GM12873 (cell line): ENCODE results near the gene LPAR3.

ENCODE experiments used
- CTCF ChIP-seq: IDR thresholded peaks from 2 replicates; pipeline ENCODE4 v1.5.1; 2012; ENCODE audit warnings: low read depth, mild to moderate bottlenecking, moderate library complexity, low read length, control low read depth; ENCODE audit not compliant: insufficient read depth; ENCODE audit errors: missing control alignments

Gene LPAR3

GRCh38 chr1:84862810-84863251 is 30.2 kb downstream of the LPAR3 start:
- no peak for TF ChIP-seq CTCF

DNA sequence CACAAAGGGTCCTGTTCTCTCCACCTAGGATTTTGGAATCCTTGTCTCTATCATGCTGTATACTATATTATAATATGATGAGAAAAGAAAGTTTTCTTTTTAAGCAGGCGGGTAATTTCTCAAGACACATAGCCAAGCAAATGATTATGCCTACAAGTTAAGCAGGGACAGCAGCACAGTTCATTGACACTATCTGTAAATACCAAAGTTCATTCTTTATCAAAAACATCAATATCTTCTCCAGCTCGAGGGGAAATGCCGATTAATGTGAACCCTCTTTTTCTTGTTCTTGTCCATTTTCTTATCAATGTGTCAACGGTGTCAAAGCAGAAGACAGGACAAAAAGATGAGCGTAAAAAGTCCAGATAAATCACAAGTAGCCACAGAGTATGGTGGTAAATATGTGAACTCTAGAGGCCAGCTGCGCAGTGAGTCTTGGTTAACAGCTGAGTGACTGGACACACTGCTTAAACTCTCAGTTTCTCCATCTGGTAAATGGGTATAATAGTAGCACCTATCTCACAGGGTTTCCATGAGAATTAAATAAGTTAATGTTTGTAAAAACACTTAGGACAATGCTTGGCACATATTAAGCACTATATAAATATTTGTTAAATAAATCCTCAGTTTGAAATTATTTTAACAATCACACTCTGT is 30.9 kb downstream of the LPAR3 start:
- TF ChIP-seq CTCF, result no peak

DNA sequence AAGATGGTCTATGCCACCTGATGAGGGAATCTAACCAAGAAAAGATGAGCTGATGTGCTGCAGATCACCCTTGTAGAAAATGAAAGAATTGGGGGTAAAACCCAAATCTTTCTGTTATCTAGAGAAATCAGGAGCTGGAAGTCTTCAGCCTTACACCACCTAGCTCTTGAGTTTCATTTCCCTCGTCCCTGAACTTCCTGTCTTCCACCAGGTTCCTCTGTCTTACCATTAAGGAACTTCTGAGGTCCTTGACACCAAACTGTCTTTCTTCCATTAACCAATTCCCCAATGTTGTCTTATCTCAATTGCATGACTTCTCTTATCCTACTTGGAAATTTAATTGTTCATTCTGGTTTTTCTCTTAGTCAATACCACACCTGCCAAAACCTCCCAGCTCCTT is 31.5 kb downstream of the LPAR3 start:
- TF ChIP-seq CTCF, result no peak

DNA sequence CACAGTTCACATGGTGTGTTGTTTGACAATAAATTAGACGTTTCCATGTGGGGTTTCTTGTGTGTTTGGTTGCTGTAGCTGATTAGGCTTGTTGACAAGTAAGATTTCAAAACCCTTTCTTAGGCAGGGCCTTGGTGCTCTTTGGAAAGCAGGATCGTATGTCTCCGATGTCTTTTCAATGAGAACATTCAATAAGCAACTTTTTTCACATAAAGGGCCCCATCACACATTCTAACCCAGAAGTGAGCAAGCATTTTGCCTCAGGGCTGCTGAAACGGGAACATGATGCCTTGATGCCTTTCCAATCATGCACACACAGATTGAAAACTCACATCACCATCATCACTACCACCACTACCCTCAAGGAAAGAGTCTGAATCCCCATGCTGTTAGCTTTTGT is 33.1 kb downstream of the LPAR3 start:
- TF ChIP-seq CTCF, result no peak

DNA sequence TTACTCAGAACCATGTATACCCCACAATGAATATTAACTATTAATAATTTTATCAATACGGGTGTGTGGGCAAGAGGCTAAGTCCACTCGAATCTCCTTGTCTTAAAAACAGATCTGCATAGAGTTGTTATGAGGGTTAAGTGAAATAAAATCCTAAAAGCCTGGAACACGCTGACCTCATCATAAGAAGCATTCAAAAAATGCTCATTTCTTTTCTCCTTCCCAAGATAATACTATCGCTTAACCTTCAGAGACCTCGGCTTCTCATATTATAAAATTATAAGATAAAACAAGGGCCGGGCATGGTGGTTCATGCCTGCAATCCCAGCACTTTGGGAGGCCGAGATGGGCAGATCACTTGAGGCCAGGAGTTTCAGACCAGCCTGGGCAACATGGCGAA is 35.1 kb downstream of the LPAR3 start:
- TF ChIP-seq CTCF, result no peak

GRCh38 chr1:84856726-84857270 is 36.2 kb downstream of the LPAR3 start:
- TF ChIP-seq CTCF, result no peak

GRCh38 chr1:84855691-84856630 is 37.0 kb downstream of the LPAR3 start:
- no peak for TF ChIP-seq CTCF
